Measurements from ENCODE around the gene PTGDS.

DNA sequence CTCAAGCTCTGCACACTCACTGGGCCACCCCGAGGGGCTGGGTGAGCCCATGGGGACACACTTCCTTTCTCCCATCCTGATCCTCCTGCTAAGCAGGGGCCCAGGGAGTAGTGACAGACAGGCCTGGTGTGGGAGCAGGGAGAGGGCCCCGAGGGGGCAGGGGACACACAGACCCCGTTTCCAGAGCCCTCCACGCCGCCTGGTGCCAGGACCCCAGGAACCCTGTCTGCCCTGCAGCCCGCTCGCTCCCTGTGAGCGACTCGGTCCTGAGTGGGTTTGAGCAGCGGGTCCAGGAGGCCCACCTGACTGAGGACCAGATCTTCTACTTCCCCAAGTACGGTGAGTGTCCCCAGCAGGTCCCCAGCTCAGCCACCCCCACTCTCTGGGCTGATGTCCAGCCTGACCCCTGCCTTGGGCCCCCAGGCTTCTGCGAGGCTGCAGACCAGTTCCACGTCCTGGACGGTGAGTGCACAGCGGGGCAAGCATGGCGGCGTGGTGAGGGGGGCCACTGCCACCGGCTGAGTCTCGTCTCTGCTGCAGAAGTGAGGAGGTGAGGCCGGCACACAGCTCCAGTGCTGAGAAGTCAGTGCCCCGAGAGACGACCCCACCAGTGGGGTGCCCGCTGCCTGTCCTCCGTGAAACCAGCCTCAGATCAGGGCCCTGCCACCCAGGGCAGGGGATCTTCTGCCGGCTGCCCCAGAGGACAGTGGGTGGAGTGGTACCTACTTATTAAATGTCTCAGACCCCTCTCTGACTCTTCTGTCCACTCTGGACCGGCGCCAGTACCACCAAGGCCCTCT, 30.9 kb upstream of the PTGDS start:
- TF ChIP-seq EP300 (IDR thresholded peaks at IDR 0.05) (no peak), POLR2AphosphoS5 (IDR thresholded peaks at IDR 0.05) (no peak)

All from esophagus muscularis mucosa (tissue), 3 donors.